Stimulated activated CD4-positive, alpha-beta T cell treated with anti-CD3 and anti-CD28 coated beads, Interleukin-1b, Interleukin-23, amount 100 ng/mL, for 1 hour (primary cell): ENCODE data around the gene SHLD1.

ENCODE experiments used
- DNase-seq, 2 donors: peaks; one replicate each; pipeline ENCODE4 v3.0.0-alpha.2; 2020; ENCODE audit warnings: low read depth in 2 of 2

Gene SHLD1

DNA sequence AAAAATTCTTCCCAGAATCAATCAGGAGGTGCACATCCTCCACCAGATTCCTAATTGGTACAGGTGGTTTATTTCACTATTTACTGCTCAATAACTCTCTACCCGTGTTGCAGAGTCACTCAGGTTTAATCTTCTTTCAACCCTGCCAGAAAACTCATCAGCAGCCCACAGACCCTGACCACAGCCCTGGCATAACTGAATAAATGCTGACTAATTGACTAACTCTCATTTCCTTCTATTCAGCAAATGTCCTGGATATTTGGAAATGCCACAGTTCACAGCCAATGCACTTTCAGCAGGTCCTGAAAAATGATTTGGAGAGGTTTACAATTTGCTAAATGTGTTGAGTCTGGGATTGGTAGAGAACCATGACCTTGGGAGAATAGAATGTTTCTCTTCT, 137.8 kb downstream of the SHLD1 start:
- no peak for DNase-seq

DNA sequence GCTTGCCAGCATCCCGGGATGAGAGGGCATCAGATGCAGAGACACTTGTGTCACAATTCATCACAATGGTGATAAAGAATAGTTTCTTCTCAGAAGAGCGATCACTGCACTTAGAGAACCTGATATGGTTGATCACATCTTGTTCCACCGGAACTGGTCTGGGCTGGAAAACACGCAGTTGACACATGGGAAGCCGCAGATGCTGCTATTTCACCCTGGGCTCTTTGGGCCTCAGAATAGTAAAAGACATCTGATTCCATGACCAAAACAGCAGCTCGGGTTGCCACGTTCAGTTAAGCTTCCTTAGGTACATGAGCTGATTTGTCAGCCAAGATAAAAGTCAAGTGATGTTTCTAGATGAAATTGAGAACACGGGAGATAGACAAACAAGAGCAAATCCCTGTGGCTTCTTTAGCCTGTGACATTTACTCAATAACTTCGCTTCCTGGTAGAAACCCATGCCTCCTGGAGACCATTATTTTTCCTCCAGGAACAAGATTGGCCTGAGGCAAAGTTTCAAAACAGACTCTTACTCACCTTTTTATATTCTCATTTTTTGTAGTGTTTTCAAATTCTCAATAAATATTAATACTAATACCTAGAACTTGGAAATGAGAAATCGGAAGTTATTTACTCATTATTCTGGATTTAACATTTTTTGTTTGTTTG, 140.7 kb downstream of the SHLD1 start:
- DNase-seq, result no peak

GRCh38 chr20:5893052-5893451, 142.9 kb downstream of the SHLD1 start:
- no peak for DNase-seq

DNA sequence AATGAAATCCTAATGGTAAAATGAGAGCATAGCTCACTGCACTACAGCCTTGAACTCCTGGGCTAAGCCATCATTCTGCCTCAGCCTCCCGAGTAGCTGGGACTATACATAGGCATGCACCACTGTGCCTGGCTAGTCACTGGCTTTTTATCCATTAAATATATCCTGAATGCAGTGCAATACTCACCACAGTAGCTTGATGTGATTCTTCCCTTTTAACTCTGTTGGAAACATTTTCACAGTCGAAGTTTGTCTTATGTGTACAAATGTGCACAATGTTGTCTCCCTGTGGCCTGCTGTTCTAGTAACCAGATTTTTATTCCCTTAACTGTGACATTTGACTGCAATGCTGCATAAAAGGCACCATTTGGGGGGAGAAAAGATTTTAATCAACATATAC, 143.4 kb downstream of the SHLD1 start:
- no peak for DNase-seq

DNA sequence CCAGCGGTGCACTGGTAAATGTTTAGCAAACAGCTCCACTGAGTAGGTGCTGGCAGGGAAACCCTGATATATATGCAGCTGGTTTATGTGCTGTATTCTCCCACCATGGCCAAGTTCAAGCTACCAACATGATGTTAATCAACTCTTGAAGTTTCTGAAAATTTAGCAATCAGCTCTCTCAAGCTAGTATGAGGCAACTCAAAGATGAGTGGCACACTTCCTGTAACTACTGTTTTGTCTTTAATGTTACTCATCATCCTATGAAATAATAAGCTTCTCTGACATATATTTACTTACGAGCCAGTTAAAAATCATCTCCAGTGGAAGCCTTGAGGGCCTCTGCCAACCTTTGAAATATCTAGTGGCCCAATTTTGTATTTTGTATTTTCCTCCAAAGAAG, 145.4 kb downstream of the SHLD1 start:
- DNase-seq, result no peak

DNA sequence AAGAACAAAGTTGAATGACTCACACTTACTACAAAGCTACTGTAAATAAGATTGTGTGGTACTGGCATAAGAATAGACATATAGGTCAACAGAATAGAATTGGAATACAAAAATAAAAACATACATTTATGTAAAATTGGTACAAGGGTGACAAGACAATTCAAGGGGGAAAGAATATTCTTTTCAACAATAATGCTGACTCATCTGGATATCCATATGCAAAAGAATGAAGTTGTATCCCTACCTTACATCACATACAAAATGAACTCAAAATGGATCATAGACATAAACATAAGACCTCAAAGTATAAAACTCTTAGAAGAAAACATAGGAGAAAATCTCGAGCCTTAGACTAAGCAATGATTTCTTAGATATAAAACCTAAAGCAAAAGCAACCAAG, 149.2 kb downstream of the SHLD1 start:
- no peak for DNase-seq

- no peak for DNase-seq
Observed at GRCh38 chr20:5900908-5901307, 150.7 kb downstream of the SHLD1 start.

DNA sequence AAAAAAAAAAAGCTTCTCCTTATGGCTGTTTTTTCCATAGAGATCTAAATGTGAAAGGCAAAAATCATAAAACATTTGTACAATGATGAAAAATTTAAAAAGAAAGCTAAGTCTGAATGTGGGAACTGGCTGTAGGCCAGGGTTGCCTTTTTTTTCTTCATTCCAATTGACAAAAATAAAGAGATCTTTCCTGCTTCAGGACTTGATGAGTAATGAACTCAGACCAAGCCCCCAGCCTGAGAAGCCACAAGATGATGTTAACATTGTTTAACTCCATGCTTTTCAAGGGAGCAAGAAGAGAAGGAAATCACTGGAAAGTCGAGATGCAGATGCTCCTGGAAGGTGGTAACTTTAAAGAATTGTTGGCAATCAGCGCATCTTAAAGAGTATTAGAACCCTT, 158.8 kb downstream of the SHLD1 start:
- DNase-seq, result no peak

DNA sequence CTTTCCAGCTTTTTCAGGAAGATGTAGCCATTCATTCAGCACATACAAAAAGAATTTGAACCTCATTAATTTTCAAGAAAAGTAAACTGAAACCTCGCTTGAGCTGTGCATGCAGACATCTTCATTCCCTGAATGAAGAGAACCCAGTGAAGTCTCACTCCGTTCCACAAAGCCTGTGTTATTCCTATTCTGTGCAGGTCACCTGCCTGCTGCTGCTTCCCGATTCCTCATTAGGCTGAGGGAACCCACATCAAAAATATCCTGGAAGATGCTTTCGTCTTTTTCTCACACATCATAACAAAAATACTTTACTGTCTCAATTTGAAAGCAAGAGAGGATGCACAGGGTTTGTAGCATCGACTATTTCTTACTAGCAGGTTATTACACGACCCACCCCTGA, 160.0 kb downstream of the SHLD1 start:
- no peak for DNase-seq

DNA sequence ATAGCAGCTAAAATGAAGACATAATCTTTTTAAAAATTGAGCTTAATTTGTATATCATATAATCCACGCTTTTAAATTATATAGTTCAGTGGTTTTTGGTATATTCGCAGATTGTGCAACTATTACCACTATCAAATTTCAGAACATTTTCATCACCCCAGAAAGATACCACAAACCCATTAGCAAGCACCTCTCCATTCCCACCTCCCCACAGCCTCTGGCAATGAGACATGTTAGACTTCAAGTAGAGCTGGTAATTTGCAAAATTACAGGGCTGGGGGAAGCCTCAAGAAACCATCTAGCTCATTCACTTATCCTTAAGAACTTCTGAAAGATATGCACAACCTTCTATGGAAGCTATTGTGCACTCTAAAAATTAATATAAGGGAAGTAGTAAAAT, 163.0 kb downstream of the SHLD1 start:
- no peak for DNase-seq
